GM23248 (cell line): Measurements from ENCODE around the gene ART5. TPM values are rescaled to one million over a fixed set of nuclear protein-coding genes. Genes with fewer than 3 reads are reported as not detected.

Source experiments
- DNase-seq: peaks from one replicate; pipeline ENCODE4 v3.0.0-alpha.2; 2015
- H2AFZ ChIP-seq: fragments of 200-600 bp; sonication (generic); 2 replicates; pipeline ENCODE4 v1.6.1; 2016; ENCODE audit warnings: antibody characterized with exemption
- H3F3A ChIP-seq: fragments of 200-600 bp; sonication (generic); 2 replicates; pipeline ENCODE4 v1.6.1; 2016; ENCODE audit warnings: mild to moderate bottlenecking, antibody characterized with exemption, mixed run types; ENCODE audit not compliant: insufficient read depth
- H3K27ac ChIP-seq: fragments of 200-600 bp; sonication (generic); 2 replicates; pipeline ENCODE4 v1.5.1; 2016; ENCODE audit warnings: mild to moderate bottlenecking
- H3K27me3 ChIP-seq: fragments of 200-600 bp; sonication (generic); replicated peaks from 2 replicates; pipeline ENCODE4 v1.6.1; 2016; ENCODE audit warnings: mild to moderate bottlenecking; ENCODE audit not compliant: insufficient read depth
- H3K36me3 ChIP-seq: fragments of 200-600 bp; sonication (generic); 2 replicates; pipeline ENCODE4 v1.6.1; 2016; ENCODE audit warnings: low read depth, mild to moderate bottlenecking
- H3K4me1 ChIP-seq: fragments of 200-600 bp; sonication (generic); 2 replicates; pipeline ENCODE4 v1.6.1; 2016; ENCODE audit warnings: mild to moderate bottlenecking; ENCODE audit not compliant: insufficient read depth
- H3K4me2 ChIP-seq: fragments of 200-600 bp; sonication (generic); one replicate; pipeline ENCODE4 v1.6.1; 2016; ENCODE audit warnings: mild to moderate bottlenecking; ENCODE audit not compliant: unreplicated experiment
- H3K4me3 ChIP-seq: fragments of 200-600 bp; sonication (generic); 2 replicates; pipeline ENCODE4 v1.5.1; 2016; ENCODE audit warnings: mild to moderate bottlenecking
- H3K79me2 ChIP-seq: fragments of 200-600 bp; sonication (generic); 2 replicates; pipeline ENCODE4 v1.6.1; 2016; ENCODE audit warnings: mild to moderate bottlenecking; ENCODE audit not compliant: insufficient read depth
- H3K9ac ChIP-seq: fragments of 200-600 bp; sonication (generic); 2 replicates; pipeline ENCODE4 v1.6.1; 2016; ENCODE audit warnings: mild to moderate bottlenecking
- H3K9me2 ChIP-seq: fragments of 200-600 bp; sonication (generic); 2 replicates; pipeline ENCODE4 v1.6.1; 2016; ENCODE audit warnings: mixed run types, mild to moderate bottlenecking, moderate library complexity; ENCODE audit not compliant: insufficient read depth
- H3K9me3 ChIP-seq: fragments of 200-600 bp; sonication (generic); one replicate; pipeline ENCODE4 v1.6.1; 2017; ENCODE audit warnings: low read depth
- H4K20me1 ChIP-seq: fragments of 200-600 bp; sonication (generic); 2 replicates; pipeline ENCODE4 v1.6.0; 2016; ENCODE audit not compliant: insufficient read depth
- EZH2 ChIP-seq: fragments of 200-600 bp; sonication (generic); IDR thresholded peaks from 2 replicates; pipeline ENCODE4 v1.6.1; 2018; ENCODE audit warnings: antibody characterized with exemption, mild to moderate bottlenecking; ENCODE audit not compliant: insufficient read depth, poor library complexity, severe bottlenecking
- EZH2phosphoT487 ChIP-seq: fragments of 200-600 bp; sonication (generic); IDR thresholded peaks from 2 replicates; pipeline ENCODE4 v1.6.1; 2018; ENCODE audit warnings: antibody characterized with exemption, moderate library complexity, mild to moderate bottlenecking, low read depth; ENCODE audit not compliant: insufficient read depth
- WGBS, 2 experiments: methylation state at CpG; one replicate each; pipeline ENCODE4 v1.1.6; 2015 to 2017; ENCODE audit warnings: low lambda C conversion rate in 2 of 2, low coverage in 1 of 2; ENCODE audit errors: missing lambda C conversion rate in 2 of 2; 5-methylcytosine and 5-hydroxymethylcytosine counted together
- in situ Hi-C: fragments of 300-500 bp; cut with MboI; formaldehyde crosslinking; loops from 2 replicates; pipeline ENCODE4 v1.15.0; 2020
- polyA plus RNA-seq: library from polyadenylated mRNA; unstranded; fragments of >200 nt; fragmentation: Nextera tagmentation; extraction: Ambion mirVana; gene quantifications from 2 replicates; pipeline ENCODE4 v1.2.1, GENCODE V29; 2016
- total RNA-seq: library from RNA; depleted of rRNA; stranded (reverse); fragments of >200 nt; shearing (Covaris generic); gene quantifications from 2 replicates; pipeline ENCODE4 v1.2.3, GENCODE V29; 2014

Gene ART5
- total and polyA plus RNA-seq, 2 experiments from 2014 or later, result 0.23 TPM; not detected in 1

DNA sequence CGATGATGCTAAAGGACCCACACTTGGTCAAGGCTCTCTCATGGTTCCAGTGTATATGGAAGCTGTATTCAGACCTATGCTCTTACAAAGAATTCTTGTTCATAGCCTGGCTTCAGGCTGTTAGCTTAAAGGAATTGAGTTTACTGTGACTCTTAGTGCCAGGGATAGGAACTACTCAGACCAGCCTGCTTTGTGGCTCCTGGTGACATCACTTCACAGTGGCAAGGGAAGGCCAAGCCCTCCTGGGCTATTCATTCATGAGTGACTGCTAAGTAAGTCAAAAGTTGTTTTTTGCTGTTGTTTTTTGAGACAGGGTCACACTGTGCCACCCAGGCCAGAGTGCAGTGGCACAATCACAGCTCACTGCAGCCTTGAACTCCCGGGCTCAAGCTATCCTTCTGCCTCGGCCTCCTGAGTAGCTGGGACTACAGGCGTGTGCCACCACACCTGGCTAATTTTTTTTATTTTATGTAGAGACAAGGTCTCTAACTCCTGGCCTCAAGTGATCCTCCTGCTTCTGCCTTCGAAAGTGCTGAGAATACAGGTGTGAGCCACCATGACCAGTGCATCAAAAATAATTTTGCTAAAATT is 9.6 kb downstream of the ART5 start:
- DNase-seq, result peak; percentile 13
- H3K79me2 ChIP-seq, result no peaks in the 10 kb centered on the region
- in situ Hi-C loops, result no loop called here
- 0 out of 2 replicates have a peak, but pooled peaks cover 3% of the 10 kb centered on the region for H3K27me3 ChIP-seq
- no peaks in the 10 kb centered on the region for H4K20me1 ChIP-seq
- H3F3A ChIP-seq, result no peaks in the 10 kb centered on the region
- no peaks in the 10 kb centered on the region for H3K36me3 ChIP-seq
- H3K9me3 ChIP-seq, result no peaks in the 10 kb centered on the region
- WGBS, 2 experiments, result 76 to 87% methylated on average over 5 of the region's 5 CpGs
- no peak overlapping the region for H3K27ac ChIP-seq
- H3K4me2 ChIP-seq, result no peak overlapping the region
- H3K9ac ChIP-seq, result no peak overlapping the region
- H2AFZ ChIP-seq, result no peak overlapping the region
- no peaks in the 10 kb centered on the region for H3K9me2 ChIP-seq
- H3K4me3 ChIP-seq, result no peak overlapping the region
- no peaks in the 10 kb centered on the region for H3K4me1 ChIP-seq
- TF ChIP-seq EZH2phosphoT487 (no peak), EZH2 (no peak)

DNA sequence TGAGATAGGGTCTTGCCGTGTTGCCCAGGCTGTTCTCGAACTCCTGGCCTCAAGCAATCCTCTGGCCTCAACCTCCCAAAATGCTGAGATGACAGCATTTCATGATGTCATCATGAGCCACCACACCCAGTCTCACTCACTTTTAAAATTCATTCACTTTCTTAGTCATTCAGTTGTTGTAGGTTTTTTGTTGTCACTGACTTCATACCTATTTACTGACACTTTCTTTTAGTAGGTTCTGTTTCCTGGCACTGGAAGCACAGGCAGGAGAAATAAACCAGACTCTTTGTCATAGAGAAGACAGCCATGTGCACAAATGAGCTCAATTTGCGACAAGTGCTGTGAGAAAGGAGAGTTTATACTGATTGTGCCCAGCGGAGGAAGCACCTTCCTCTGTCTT is 10.5 kb downstream of the ART5 start:
- Histone ChIP-seq H3F3A (no peaks in the 10 kb centered on the region), H3K9me3 (no peaks in the 10 kb centered on the region), H3K9ac (no peak overlapping the region), H3K27me3 (0 out of 2 replicates have a peak, but pooled peaks cover 3% of the 10 kb centered on the region), H3K79me2 (no peaks in the 10 kb centered on the region), H3K4me3 (no peak overlapping the region), H4K20me1 (no peaks in the 10 kb centered on the region), H2AFZ (no peak overlapping the region), H3K9me2 (no peaks in the 10 kb centered on the region), H3K4me2 (no peak overlapping the region), H3K27ac (no peak overlapping the region), H3K36me3 (no peaks in the 10 kb centered on the region), H3K4me1 (no peaks in the 10 kb centered on the region; the same call in 1 of the 2 replicates)
- in situ Hi-C loops, result no loop called here
- peak; percentile 49 for DNase-seq
- no peak for TF ChIP-seq EZH2
- no peak for TF ChIP-seq EZH2phosphoT487
- WGBS, 2 experiments, result 73 to 81% methylated on average over 4 of the region's 4 CpGs

DNA sequence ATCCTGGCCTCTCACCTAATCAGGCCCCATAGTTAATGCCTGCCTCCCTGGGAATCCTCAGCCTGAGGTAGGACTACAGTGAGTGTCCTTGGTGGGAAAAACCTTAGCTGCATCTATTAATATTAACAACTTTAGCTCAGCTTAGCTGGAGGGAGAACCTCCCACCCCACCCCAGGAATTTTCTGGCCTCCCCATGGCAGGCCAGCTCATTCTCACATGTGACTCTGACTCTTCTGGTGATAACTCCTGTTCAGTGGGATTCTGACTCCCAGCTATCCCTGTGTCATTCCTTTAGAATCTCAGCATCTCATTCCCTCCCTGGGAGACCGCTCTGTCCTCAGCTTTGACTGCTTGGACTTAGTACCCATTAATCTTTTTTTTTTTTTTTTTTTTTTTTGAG is 14.5 kb downstream of the ART5 start:
- no peak overlapping the region for H2AFZ ChIP-seq
- H3K4me2 ChIP-seq, result no peak overlapping the region
- no peak overlapping the region for H3K9ac ChIP-seq
- H3K9me3 ChIP-seq, result no peaks in the 10 kb centered on the region
- H3K79me2 ChIP-seq, result no peaks in the 10 kb centered on the region
- H4K20me1 ChIP-seq, result no peaks in the 10 kb centered on the region
- no peaks in the 10 kb centered on the region for H3K27me3 ChIP-seq
- H3K4me3 ChIP-seq, result no peak overlapping the region
- in situ Hi-C loops, result no loop called here
- H3K9me2 ChIP-seq, result no peaks in the 10 kb centered on the region
- DNase-seq, result peak; percentile 85
- WGBS, 2 experiments, result 78 to 91% methylated on average over 1 of the region's 1 CpG
- no peaks in the 10 kb centered on the region for H3F3A ChIP-seq
- TF ChIP-seq EZH2, result no peak
- TF ChIP-seq EZH2phosphoT487, result no peak
- H3K36me3 ChIP-seq, result no peaks in the 10 kb centered on the region
- H3K27ac ChIP-seq, result no peak overlapping the region
- H3K4me1 ChIP-seq, result no peaks in the 10 kb centered on the region; the same call in 1 of the 2 replicates

DNA sequence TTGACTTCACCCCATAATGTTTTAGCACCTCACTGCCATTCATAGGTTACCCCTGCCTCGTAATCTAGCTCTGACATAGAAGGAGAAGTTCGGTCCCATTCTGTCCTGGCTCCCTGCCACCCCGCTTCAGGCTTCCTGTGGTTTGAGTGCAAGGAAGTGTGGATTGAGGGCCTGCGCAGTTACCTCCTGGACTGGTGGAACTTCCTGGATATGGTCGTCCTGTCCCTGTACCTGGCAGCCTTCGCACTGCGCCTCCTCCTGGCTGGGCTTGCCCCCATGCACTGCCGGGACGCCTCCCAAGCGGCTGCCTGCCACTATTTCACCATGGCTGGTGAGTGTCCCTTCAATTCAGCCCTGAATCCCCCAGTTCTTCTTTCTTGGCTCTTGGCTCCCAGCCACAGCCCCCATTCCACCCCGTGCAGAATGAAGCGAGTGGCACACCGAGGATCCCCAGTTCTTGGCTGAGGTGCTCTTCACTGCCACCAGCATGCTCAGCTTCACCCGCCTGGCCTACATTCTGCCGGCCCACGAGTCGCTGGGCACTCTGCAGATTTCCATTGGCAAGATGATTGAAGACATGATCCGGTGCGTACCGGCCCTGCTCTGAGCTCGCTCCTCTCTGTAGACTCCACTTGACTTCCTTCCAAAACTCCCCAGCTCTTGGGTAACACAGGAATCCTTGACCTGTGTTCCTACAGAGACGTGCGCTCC is 15.4 kb downstream of the ART5 start:
- H3F3A ChIP-seq, result no peaks in the 10 kb centered on the region
- DNase-seq, result no peak
- H3K9ac ChIP-seq, result no peak overlapping the region
- WGBS, 2 experiments, result 90 to 94% methylated on average over 23 of the region's 23 CpGs
- no peak overlapping the region for H2AFZ ChIP-seq
- H3K27me3 ChIP-seq, result no peaks in the 10 kb centered on the region
- H4K20me1 ChIP-seq, result no peaks in the 10 kb centered on the region
- in situ Hi-C loops, result no loop called here
- no peak for TF ChIP-seq EZH2
- TF ChIP-seq EZH2phosphoT487, result no peak
- no peaks in the 10 kb centered on the region; the same call in 1 of the 2 replicates for H3K4me1 ChIP-seq
- H3K9me2 ChIP-seq, result no peaks in the 10 kb centered on the region
- H3K9me3 ChIP-seq, result no peaks in the 10 kb centered on the region
- H3K79me2 ChIP-seq, result no peaks in the 10 kb centered on the region
- no peak overlapping the region for H3K4me3 ChIP-seq
- H3K4me2 ChIP-seq, result no peak overlapping the region
- no peak overlapping the region for H3K27ac ChIP-seq
- no peaks in the 10 kb centered on the region for H3K36me3 ChIP-seq
